NT2/D1 (cell line): ENCODE data around the gene CABP1.

Source experiments
- YY1 ChIP-seq: IDR thresholded peaks from 2 replicates; pipeline ENCODE4 v1.6.1; 2011; ENCODE audit not compliant: insufficient read length, insufficient read depth
- ZNF274 ChIP-seq: IDR thresholded peaks from 2 replicates; pipeline ENCODE4 v1.6.1; 2011; ENCODE audit warnings: mild to moderate bottlenecking, low read depth, low read length

GRCh38 chr12:120661432-120661831 lies 21.0 kb downstream of the CABP1 start:
- TF ChIP-seq ZNF274 = no peak
- no peak for TF ChIP-seq YY1
